ENCODE results near the gene DSCAML1. TPM values are rescaled to one million over a fixed set of nuclear protein-coding genes. Genes with fewer than 3 reads are reported as not detected.

DSCAML1 gene
- total RNA-seq, 1 donor from 2014 or later, result 0.16 TPM

DNA sequence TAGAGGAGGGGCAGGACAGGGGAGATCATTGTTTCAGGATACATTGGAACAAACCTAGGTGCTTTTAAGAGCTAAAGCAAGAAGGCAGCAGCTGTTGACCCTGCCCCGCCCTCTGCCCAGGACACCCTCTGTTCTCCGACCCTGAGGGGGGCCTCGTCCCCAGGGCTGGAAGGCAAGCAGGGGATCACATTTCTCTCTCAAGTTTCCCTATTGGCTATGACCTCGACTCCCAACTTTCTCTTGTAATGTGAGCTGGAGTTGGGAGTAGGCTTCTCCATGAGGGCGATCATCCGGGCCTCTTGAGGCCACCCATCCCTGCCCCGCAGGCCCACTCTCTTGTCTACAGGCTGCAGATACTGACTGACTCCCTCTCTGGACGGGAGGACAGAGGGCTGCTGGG is 37.7 kb downstream of the DSCAML1 start:
- Mint-ChIP-seq H3K4me3 (ENCODE audit: unreplicated experiment) (no peak overlapping the region), H3K4me1 (ENCODE audit: low read depth, unreplicated experiment) (no peaks in the 10 kb centered on the region), H3K27me3 (ENCODE audit: low read depth, unreplicated experiment) (peaks cover 68% of the 10 kb centered on the region), H3K9me3 (ENCODE audit: unreplicated experiment) (peaks cover 2% of the 10 kb centered on the region), H3K27ac (ENCODE audit: unreplicated experiment) (no peak overlapping the region), H3K36me3 (ENCODE audit: low read depth, unreplicated experiment) (no peaks in the 10 kb centered on the region)
- no peak overlapping the region for H2AFZ ChIP-seq (ENCODE audit: low read depth, low read length)
- no peaks in the 10 kb centered on the region for H3K4me1 ChIP-seq (ENCODE audit: insufficient read depth, low read length)
- H3K27ac ChIP-seq (ENCODE audit: low read depth, low read length), result no peak overlapping the region
- H3K36me3 ChIP-seq (ENCODE audit: insufficient read depth, low read length), result no peaks in the 10 kb centered on the region
- DNase-seq (ENCODE audit: low read depth) (no peak), FAIRE-seq (no peak)
- peaks cover 2% of the 10 kb centered on the region for H3K27me3 ChIP-seq (ENCODE audit: insufficient read depth, low read length)
- H3K9ac ChIP-seq (ENCODE audit: low read length), result no peak overlapping the region
- TF ChIP-seq EZH2 (IDR thresholded peaks at IDR 0.05; ENCODE audit: insufficient read depth, low read length) (no peak), CTCF (IDR thresholded peaks at IDR 0.05; ENCODE audit: insufficient read depth, low read depth, low read length) (no peak)
- H3K4me2 ChIP-seq (ENCODE audit: low read length), result no peak overlapping the region
- H3K9me3 ChIP-seq (ENCODE audit: insufficient read depth, low read depth, low read length), result no peaks in the 10 kb centered on the region
- no peaks in the 10 kb centered on the region for H4K20me1 ChIP-seq (ENCODE audit: insufficient read depth, low read length)
- no peak overlapping the region for H3K4me3 ChIP-seq (ENCODE audit: insufficient read depth, low read depth, low read length)
- no peaks in the 10 kb centered on the region for H3K79me2 ChIP-seq (ENCODE audit: insufficient read depth, low read length)

- no peak overlapping the region for H3K27ac ChIP-seq (ENCODE audit: low read depth, low read length)
- FAIRE-seq, result no peak
- TF ChIP-seq EZH2 (IDR thresholded peaks at IDR 0.05; ENCODE audit: insufficient read depth, low read length), result no peak
- TF ChIP-seq CTCF (IDR thresholded peaks at IDR 0.05; ENCODE audit: insufficient read depth, low read depth, low read length), result no peak
- H2AFZ ChIP-seq (ENCODE audit: low read depth, low read length), result no peak overlapping the region
- H3K9me3 ChIP-seq (ENCODE audit: insufficient read depth, low read depth, low read length), result no peaks in the 10 kb centered on the region
- no peak overlapping the region for H3K4me3 Mint-ChIP-seq (ENCODE audit: unreplicated experiment)
- H3K4me3 ChIP-seq (ENCODE audit: insufficient read depth, low read depth, low read length), result no peak overlapping the region
- no peaks in the 10 kb centered on the region for H3K36me3 ChIP-seq (ENCODE audit: insufficient read depth, low read length)
- H3K79me2 ChIP-seq (ENCODE audit: insufficient read depth, low read length), result no peaks in the 10 kb centered on the region
- H3K27ac Mint-ChIP-seq (ENCODE audit: unreplicated experiment), result no peak overlapping the region
- H3K27me3 Mint-ChIP-seq (ENCODE audit: low read depth, unreplicated experiment), result peaks cover 79% of the 10 kb centered on the region
- H3K4me1 ChIP-seq (ENCODE audit: insufficient read depth, low read length), result no peaks in the 10 kb centered on the region
- no peaks in the 10 kb centered on the region for H3K4me1 Mint-ChIP-seq (ENCODE audit: low read depth, unreplicated experiment)
- H3K4me2 ChIP-seq (ENCODE audit: low read length), result no peak overlapping the region
- H4K20me1 ChIP-seq (ENCODE audit: insufficient read depth, low read length), result no peaks in the 10 kb centered on the region
- peaks cover 2% of the 10 kb centered on the region for H3K9me3 Mint-ChIP-seq (ENCODE audit: unreplicated experiment)
- H3K36me3 Mint-ChIP-seq (ENCODE audit: low read depth, unreplicated experiment), result no peaks in the 10 kb centered on the region
- peaks cover 2% of the 10 kb centered on the region for H3K27me3 ChIP-seq (ENCODE audit: insufficient read depth, low read length)
- H3K9ac ChIP-seq (ENCODE audit: low read length), result no peak overlapping the region
- no peak for DNase-seq (ENCODE audit: low read depth)
Observed at GRCh38 chr11:117754030-117754429, 43.0 kb downstream of the DSCAML1 start.

DNA sequence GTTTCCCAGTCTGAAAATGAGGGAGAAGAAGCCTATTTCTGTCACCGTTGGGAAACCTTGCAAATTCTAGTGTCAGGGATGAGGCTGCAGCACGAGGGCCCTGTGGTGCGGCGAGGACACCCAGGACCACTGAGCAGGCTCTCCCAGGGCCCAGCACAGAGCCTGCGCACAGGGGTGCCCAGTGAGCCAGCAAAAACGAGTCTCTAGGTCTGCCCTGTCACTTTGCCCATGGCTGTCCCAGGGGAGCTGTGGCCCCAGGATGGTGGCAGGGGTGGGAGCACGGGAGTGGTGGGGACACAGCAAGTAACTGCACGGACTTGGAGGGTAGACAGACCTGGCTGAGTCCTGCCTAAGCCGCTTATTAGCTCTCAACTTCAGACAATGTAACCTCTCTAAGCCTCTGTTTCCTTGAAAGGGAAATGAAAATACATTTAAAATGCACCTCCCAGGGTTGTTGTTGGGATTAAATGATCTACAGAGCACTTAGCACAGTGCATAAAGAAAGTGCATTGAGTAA is 44.2 kb downstream of the DSCAML1 start:
- Mint-ChIP-seq H3K4me3 (ENCODE audit: unreplicated experiment) (no peak overlapping the region), H3K36me3 (ENCODE audit: low read depth, unreplicated experiment) (no peaks in the 10 kb centered on the region), H3K27me3 (ENCODE audit: low read depth, unreplicated experiment) (peaks cover 88% of the 10 kb centered on the region), H3K27ac (ENCODE audit: unreplicated experiment) (no peak overlapping the region), H3K9me3 (ENCODE audit: unreplicated experiment) (peaks cover 2% of the 10 kb centered on the region), H3K4me1 (ENCODE audit: low read depth, unreplicated experiment) (no peaks in the 10 kb centered on the region)
- Histone ChIP-seq H3K79me2 (ENCODE audit: insufficient read depth, low read length) (no peaks in the 10 kb centered on the region), H3K4me2 (ENCODE audit: low read length) (no peak overlapping the region), H2AFZ (ENCODE audit: low read depth, low read length) (no peak overlapping the region), H3K4me3 (ENCODE audit: insufficient read depth, low read depth, low read length) (no peak overlapping the region), H3K36me3 (ENCODE audit: insufficient read depth, low read length) (no peaks in the 10 kb centered on the region), H3K4me1 (ENCODE audit: insufficient read depth, low read length) (no peaks in the 10 kb centered on the region), H3K9ac (ENCODE audit: low read length) (no peak overlapping the region), H3K9me3 (ENCODE audit: insufficient read depth, low read depth, low read length) (no peaks in the 10 kb centered on the region), H4K20me1 (ENCODE audit: insufficient read depth, low read length) (no peaks in the 10 kb centered on the region), H3K27me3 (ENCODE audit: insufficient read depth, low read length) (peaks cover 2% of the 10 kb centered on the region), H3K27ac (ENCODE audit: low read depth, low read length) (no peak overlapping the region)
- TF ChIP-seq CTCF (IDR thresholded peaks at IDR 0.05; ENCODE audit: insufficient read depth, low read depth, low read length) (no peak), EZH2 (IDR thresholded peaks at IDR 0.05; ENCODE audit: insufficient read depth, low read length) (no peak)
- FAIRE-seq (no peak), DNase-seq (ENCODE audit: low read depth) (no peak)
